ENCODE measurements around the gene RNLS. TPM values are rescaled to one million over a fixed set of nuclear protein-coding genes. Genes with fewer than 3 reads are reported as not detected.

Gene RNLS
- total RNA-seq, 1 donor from 2014 or later: 3.7 TPM

- DNase-seq (no peak), ATAC-seq (no peak)
- intact Hi-C loops (cut with DNase I): no loop called here
- Histone ChIP-seq H3K4me1 (no peaks in the 10 kb centered on the region), H3K27me3 (no peaks in the 10 kb centered on the region), H3K36me3 (no peaks in the 10 kb centered on the region), H3K9me3 (no peaks in the 10 kb centered on the region), H3K27ac (no peak overlapping the region), H3K4me3 (no peak overlapping the region)
- TF ChIP-seq, protein P1, sequence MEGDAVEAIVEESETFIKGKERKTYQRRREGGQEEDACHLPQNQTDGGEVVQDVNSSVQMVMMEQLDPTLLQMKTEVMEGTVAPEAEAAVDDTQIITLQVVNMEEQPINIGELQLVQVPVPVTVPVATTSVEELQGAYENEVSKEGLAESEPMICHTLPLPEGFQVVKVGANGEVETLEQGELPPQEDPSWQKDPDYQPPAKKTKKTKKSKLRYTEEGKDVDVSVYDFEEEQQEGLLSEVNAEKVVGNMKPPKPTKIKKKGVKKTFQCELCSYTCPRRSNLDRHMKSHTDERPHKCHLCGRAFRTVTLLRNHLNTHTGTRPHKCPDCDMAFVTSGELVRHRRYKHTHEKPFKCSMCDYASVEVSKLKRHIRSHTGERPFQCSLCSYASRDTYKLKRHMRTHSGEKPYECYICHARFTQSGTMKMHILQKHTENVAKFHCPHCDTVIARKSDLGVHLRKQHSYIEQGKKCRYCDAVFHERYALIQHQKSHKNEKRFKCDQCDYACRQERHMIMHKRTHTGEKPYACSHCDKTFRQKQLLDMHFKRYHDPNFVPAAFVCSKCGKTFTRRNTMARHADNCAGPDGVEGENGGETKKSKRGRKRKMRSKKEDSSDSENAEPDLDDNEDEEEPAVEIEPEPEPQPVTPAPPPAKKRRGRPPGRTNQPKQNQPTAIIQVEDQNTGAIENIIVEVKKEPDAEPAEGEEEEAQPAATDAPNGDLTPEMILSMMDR (IDR thresholded peaks at IDR 0.05): no peak
These were observed 293.8 kb downstream of the RNLS start for GRCh38 chr10:88289342-88289741.

- DNase-seq (no peak), ATAC-seq (no peak)
- Histone ChIP-seq H3K9me3 (no peaks in the 10 kb centered on the region), H3K36me3 (no peaks in the 10 kb centered on the region), H3K4me1 (no peaks in the 10 kb centered on the region), H3K27me3 (no peaks in the 10 kb centered on the region), H3K4me3 (no peak overlapping the region), H3K27ac (no peak overlapping the region)
- TF ChIP-seq, protein P1 (IDR thresholded peaks at IDR 0.05): no peak
- intact Hi-C loops (cut with DNase I): no loop called here
These were observed 294.6 kb downstream of the RNLS start for GRCh38 chr10:88288320-88289059.

DNA sequence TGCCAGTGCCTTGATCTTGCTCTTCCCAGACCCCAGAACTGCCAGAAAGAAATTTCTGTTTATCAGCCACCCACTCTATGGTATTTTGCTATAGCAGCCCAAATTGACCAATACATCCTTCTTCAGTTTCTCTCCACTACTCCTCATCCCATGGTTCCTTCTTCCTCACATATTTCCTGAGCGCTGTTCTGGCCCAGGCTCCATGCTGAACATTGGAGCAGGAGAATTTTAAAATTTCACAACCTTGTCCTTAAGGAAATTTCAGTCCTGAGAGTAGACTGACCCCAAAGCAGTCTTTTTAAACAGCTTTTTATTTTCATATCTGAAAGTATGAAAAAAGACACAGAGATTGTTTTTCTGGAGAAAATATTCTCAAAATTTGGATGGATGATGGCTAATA, 297.1 kb downstream of the RNLS start:
- ATAC-seq (no peak), DNase-seq (no peak)
- TF ChIP-seq, protein P1 (IDR thresholded peaks at IDR 0.05): no peak
- H3K27ac ChIP-seq: no peak overlapping the region
- H3K9me3 ChIP-seq: no peaks in the 10 kb centered on the region
- intact Hi-C loops (cut with DNase I): no loop called here
- no peaks in the 10 kb centered on the region for H3K4me1 ChIP-seq
- no peaks in the 10 kb centered on the region for H3K27me3 ChIP-seq
- no peak overlapping the region for H3K4me3 ChIP-seq
- no peaks in the 10 kb centered on the region for H3K36me3 ChIP-seq

- Histone ChIP-seq H3K9me3 (no peaks in the 10 kb centered on the region), H3K4me1 (no peaks in the 10 kb centered on the region), H3K27me3 (no peaks in the 10 kb centered on the region), H3K27ac (no peak overlapping the region), H3K4me3 (no peak overlapping the region), H3K36me3 (no peaks in the 10 kb centered on the region)
- TF ChIP-seq, protein P1 (IDR thresholded peaks at IDR 0.05): no peak
- intact Hi-C loops (cut with DNase I): no loop called here
- DNase-seq (no peak), ATAC-seq (no peak)
These were observed 301.3 kb downstream of the RNLS start for GRCh38 chr10:88281592-88282347.

- DNase-seq: no peak
- TF ChIP-seq, protein P1 (IDR thresholded peaks at IDR 0.05): no peak
- Histone ChIP-seq H3K9me3 (no peaks in the 10 kb centered on the region), H3K27ac (no peak overlapping the region), H3K27me3 (no peaks in the 10 kb centered on the region), H3K4me1 (no peaks in the 10 kb centered on the region), H3K36me3 (no peaks in the 10 kb centered on the region), H3K4me3 (no peak overlapping the region)
- intact Hi-C loops (cut with DNase I): no loop called here
- ATAC-seq: no peak
These were observed 302.6 kb downstream of the RNLS start for GRCh38 chr10:88280518-88280917.
